MM.1S (cell line): ENCODE data around the gene KHDC4.

Source experiments
- EZH2 ChIP-seq: fragments of 300-600 bp; sonication (generic); optimal IDR thresholded peaks from 2 replicates; pipeline ENCODE3; 2017; ENCODE audit warnings: low read depth, mild to moderate bottlenecking, antibody characterized with exemption, low read length, mixed read lengths
- EZH2phosphoT487 ChIP-seq: fragments of 300-600 bp; sonication (generic); IDR thresholded peaks from 2 replicates; pipeline ENCODE4 v1.6.1; 2018; ENCODE audit warnings: antibody characterized with exemption, low read length
- TF ChIP-seq, protein P1 (sequence below): fragments of 300-600 bp; sonication (generic); IDR thresholded peaks from 2 replicates; pipeline ENCODE4 v1.5.1; 2016; ENCODE audit warnings: antibody characterized with exemption, low read length, mixed read lengths

- TF ChIP-seq, protein P1, sequence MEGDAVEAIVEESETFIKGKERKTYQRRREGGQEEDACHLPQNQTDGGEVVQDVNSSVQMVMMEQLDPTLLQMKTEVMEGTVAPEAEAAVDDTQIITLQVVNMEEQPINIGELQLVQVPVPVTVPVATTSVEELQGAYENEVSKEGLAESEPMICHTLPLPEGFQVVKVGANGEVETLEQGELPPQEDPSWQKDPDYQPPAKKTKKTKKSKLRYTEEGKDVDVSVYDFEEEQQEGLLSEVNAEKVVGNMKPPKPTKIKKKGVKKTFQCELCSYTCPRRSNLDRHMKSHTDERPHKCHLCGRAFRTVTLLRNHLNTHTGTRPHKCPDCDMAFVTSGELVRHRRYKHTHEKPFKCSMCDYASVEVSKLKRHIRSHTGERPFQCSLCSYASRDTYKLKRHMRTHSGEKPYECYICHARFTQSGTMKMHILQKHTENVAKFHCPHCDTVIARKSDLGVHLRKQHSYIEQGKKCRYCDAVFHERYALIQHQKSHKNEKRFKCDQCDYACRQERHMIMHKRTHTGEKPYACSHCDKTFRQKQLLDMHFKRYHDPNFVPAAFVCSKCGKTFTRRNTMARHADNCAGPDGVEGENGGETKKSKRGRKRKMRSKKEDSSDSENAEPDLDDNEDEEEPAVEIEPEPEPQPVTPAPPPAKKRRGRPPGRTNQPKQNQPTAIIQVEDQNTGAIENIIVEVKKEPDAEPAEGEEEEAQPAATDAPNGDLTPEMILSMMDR, result no peak
- no peak for TF ChIP-seq EZH2phosphoT487
- TF ChIP-seq EZH2, result no peak
Measured at GRCh38 chr1:155946633-155947219, 12.5 kb upstream of the KHDC4 start.
